ENCODE results near the gene CACNA1B.

DNA sequence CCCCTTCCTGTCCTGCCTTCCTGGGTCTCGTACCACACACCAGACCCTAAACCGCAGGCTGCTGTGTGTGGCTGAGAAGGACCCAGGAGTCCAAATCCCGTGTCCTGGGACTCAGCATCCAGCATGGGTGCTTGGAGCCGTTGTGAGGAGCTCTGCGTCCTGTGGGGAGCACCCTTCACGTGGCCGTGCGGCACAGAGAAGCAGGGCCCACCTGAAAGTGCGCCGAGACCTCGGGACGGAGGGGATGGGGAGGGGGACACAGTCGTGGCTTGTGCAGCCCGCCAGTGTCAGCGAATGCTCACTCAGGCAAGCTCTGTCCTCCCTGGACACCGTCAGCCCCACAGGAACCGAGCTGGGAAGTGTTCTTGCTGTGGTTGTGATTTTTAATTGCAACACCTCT lies 244.6 kb downstream of the CACNA1B start:
- no peak for TF ChIP-seq CEBPB (IDR thresholded peaks at IDR 0.05)
- no peak for TF ChIP-seq TAF1 (IDR thresholded peaks at IDR 0.05; ENCODE audit: low read depth)
- no peak for TF ChIP-seq EP300 (IDR thresholded peaks at IDR 0.05; ENCODE audit: borderline replicate concordance)
- TF ChIP-seq, protein P1, sequence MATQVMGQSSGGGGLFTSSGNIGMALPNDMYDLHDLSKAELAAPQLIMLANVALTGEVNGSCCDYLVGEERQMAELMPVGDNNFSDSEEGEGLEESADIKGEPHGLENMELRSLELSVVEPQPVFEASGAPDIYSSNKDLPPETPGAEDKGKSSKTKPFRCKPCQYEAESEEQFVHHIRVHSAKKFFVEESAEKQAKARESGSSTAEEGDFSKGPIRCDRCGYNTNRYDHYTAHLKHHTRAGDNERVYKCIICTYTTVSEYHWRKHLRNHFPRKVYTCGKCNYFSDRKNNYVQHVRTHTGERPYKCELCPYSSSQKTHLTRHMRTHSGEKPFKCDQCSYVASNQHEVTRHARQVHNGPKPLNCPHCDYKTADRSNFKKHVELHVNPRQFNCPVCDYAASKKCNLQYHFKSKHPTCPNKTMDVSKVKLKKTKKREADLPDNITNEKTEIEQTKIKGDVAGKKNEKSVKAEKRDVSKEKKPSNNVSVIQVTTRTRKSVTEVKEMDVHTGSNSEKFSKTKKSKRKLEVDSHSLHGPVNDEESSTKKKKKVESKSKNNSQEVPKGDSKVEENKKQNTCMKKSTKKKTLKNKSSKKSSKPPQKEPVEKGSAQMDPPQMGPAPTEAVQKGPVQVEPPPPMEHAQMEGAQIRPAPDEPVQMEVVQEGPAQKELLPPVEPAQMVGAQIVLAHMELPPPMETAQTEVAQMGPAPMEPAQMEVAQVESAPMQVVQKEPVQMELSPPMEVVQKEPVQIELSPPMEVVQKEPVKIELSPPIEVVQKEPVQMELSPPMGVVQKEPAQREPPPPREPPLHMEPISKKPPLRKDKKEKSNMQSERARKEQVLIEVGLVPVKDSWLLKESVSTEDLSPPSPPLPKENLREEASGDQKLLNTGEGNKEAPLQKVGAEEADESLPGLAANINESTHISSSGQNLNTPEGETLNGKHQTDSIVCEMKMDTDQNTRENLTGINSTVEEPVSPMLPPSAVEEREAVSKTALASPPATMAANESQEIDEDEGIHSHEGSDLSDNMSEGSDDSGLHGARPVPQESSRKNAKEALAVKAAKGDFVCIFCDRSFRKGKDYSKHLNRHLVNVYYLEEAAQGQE (IDR thresholded peaks at IDR 0.05; ENCODE audit: low read depth), result no peak
- no peak for TF ChIP-seq NFIC (IDR thresholded peaks at IDR 0.05)
- TF ChIP-seq RAD21 (IDR thresholded peaks at IDR 0.05; ENCODE audit: low read depth), result no peak
- no peak for TF ChIP-seq TCF12 (IDR thresholded peaks at IDR 0.05; ENCODE audit: low read depth)
- no peak for TF ChIP-seq CREB1 (IDR thresholded peaks at IDR 0.05; ENCODE audit: low read depth)
- TF ChIP-seq, protein P2, sequence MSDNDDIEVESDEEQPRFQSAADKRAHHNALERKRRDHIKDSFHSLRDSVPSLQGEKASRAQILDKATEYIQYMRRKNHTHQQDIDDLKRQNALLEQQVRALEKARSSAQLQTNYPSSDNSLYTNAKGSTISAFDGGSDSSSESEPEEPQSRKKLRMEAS (IDR thresholded peaks at IDR 0.05), result no peak
- no peak for TF ChIP-seq ZBTB7A (IDR thresholded peaks at IDR 0.05; ENCODE audit: low read depth)

Data from Ishikawa (cell line).